CD4-positive, alpha-beta T cell treated with Interleukin-21 for 1 hour (primary cell): ENCODE data around the gene EFNB3.

Source experiments
- DNase-seq: peaks from one replicate; pipeline ENCODE4 v3.0.0-alpha.2; 2020

EFNB3 gene, protein sequence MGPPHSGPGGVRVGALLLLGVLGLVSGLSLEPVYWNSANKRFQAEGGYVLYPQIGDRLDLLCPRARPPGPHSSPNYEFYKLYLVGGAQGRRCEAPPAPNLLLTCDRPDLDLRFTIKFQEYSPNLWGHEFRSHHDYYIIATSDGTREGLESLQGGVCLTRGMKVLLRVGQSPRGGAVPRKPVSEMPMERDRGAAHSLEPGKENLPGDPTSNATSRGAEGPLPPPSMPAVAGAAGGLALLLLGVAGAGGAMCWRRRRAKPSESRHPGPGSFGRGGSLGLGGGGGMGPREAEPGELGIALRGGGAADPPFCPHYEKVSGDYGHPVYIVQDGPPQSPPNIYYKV

DNA sequence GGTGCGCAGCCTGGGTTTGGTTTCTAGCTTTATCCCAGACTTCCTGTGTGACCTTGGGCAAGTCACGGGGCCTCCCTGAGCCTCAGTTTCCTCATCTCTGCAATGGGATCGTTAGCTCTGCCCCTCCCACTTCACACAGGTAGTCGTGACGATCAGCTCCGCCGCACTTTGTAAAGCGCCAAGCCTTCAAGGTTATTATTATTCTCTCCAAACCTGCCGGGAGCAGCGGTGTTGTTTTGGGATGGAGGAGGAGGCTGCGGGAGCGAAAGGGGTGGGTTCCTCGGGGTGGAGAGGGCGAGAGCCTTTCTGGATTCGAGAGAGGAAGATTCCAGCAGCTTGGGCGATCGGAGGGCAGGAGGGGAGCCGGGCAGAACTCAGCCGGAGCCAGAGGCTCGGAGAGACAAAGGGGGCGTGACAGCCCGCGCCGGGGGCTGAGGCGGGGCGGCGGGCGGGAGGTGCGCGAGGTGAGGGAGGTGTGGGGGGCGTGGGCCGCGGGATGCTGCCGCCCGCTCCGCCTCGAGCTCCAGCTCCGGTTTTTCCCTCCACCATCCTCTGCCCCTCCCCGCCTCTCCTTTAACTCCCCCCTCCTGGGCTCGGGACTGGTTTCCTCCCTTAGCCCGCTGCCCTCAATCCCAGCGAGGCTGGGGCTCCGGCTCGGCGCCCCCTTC is at the start of gene EFNB3:
Gene EFNB3 (plus strand): TSS at position 602 of the 668 bp plus-strand sequence. CDS start 397 bp downstream, outside the sequence.
- DNase-seq: no peak

DNA sequence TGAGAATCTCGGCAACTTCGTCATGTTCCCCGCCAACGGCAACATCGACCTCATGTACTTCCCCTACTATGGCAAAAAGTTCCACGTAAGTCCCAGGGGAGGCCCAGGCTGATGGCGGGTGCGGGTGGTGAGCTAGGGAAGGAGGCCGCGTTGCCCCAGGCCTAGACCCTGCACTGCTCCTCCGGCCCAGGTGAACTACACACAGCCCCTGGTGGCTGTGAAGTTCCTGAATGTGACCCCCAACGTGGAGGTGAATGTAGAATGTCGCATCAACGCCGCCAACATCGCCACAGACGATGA is 49.5 kb upstream of the EFNB3 start:
- no peak for DNase-seq

DNA sequence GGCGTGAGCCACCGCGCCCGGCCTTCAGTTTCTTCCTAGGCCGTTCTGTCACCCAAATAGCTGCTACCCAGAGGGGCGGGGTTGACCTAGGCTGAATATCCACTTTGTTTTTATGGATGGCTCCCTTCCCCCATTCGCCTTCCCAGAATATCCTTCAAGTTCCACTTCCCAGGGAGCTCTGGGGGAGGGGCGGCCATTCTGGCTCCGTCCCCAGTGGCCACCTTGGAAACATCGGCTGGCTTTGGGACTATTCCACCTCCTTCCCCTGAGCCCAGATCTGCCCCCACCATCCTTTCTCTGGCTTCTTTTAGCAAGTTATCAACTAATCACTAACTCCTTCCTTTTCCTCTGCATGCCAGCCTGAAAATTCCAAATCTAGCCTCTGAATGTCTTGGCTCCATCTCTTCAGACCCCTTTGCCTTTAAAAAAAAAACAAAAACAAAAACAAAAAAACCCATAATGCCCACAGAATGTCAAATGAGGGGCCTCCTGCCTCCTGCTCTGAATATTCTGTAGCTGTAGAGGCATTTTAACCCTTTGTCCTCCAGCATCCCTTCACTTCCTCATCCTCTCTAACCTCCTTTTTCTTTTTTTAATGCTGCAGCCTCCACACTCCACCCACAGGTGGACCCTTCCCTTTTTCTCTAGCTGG is 47.9 kb upstream of the EFNB3 start:
- no peak for DNase-seq

DNA sequence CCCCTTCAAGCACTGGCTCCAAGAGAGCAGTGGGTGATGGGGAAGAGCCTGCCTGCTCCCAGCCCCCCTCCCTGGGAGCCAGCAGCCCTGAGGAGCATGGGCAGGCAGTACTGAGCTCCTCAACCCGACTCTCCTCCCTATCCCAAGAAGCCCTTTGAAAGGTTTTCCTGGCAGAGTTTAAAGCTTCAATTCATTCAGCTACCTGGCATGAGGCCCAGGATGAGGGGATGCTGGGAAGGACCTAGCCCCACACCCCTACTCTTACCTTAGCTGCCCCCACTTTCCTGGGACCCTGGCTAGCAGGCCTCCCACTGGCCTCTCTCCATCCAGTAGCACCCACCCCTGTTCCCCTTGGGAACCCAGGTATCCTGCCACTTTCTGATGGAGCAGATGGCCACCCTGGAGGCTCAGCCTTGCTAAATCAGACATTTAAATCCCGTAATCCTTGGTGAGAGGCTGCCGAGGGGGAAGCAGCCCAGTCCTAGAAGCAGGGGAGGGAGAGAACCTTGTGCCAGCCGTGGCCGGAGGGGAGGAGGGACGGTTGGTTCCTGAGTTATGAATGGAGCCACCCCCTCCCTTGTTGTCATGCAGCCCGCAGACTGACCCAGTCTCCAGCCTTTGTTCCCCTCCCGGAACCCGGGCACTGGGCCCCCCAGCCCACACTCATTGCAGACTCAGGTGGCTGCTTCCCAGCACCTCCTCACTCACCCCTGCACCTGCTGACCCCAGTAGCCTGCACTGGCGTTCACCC is 37.2 kb upstream of the EFNB3 start:
- no peak for DNase-seq

DNA sequence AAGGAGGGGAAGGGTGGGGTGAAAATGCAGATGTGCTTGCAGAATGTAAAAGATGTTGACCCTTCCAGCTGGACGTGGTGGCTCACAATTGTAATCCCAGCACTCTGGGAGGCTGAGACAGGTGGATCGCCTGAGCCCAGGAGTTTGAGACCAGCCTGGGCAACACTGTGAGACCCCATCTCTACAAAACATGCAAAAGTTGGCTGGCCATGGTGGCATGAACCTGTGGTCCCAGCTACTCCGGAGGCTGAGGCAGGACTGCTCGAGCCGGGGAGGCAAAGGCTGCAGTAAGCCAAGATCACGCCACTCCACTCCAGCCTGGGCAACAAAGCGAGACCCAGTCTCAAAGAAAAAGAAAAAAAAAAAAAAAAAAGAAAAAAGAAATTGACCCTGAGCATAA is 36.5 kb upstream of the EFNB3 start:
- DNase-seq: no peak

DNA sequence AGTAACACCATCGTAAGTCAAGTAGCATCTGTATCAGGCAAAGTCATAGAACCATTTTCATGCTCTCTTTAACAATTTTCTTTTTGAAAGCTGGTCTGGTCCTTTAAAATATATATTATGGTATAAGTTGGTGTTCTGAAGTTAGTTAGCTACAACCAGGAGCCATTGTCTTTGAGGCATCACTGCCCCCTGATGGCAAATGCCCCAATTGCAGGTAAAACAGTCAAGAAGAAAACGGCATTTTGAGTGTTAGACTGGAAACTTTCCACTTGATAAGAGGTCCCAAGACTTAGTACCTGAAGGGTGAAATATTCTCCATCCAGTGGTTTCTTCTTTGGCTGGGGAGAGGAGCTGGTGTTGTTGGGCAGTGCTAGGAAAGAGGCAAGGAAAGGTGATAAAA is 31.8 kb upstream of the EFNB3 start:
- DNase-seq: peak; percentile 39

DNA sequence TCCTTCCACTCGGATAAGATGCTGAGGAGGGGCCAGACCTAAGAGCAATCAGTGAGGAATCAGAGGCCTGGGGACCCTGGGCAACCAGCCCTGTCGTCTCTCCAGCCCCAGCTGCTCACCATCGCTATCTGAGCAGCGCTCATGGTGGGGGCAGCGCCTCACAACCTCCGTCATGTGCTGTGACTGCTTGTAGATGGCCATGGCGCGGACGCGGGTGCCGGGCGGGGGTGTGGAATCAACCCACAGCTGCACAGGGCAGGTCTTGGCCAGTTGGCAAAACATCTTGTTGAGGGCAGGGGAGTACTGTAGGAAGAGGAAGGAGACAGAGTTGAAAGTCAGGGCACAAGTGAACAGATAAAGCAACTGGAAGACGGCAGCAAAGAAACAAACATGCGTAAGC is 30.1 kb upstream of the EFNB3 start:
- no peak for DNase-seq

DNA sequence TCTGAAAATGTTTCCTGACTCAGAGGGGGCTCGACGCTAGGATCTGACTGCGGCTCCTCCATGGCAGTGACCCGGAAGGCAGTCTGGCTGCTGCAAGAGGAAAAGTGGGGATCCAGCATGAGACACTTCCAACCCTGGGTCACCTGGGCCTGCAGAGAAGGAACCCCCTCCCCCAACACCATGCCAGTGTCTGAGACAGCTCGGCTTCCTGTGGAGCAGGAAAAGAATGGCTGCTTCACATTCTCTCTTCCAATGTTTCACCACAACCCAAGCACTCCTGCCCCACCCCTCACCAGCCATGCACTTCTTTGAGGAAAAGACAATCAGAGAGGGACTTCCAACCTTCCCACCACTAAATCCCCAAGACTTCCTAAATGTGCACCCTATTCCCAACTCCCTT is 28.5 kb upstream of the EFNB3 start:
- DNase-seq: no peak

DNA sequence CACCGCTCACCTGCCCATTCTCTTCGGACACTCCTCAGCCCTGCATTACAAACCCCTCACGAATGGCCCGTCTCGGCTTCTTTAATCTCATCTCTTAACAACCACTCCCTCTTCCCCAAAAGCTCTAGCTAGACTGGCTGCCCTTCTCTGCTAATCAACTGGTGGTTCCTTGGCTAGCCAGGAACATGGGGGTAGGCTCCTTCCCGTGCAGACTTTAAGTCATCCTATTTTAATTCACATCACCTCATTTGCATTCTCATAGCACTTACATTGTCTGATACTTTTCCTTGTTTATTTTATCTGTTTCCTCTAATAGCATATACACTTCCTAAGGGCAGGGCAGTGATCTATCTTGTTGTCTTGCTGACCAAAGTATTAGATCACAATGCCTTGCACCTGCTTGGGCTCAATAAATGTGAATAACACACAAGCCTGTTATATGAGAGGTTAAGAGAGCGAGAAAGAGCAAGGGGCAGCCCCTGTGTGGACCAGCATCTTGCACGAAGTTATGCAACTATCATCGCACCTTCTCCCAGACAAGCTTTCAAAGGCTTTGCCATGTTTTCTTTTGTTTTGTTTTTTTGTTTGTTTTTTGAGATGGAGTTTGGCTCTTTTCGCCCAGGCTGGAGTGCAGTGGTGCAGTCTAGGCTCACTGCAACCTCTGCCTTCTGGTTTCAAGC is 27.5 kb upstream of the EFNB3 start:
- DNase-seq: no peak

DNA sequence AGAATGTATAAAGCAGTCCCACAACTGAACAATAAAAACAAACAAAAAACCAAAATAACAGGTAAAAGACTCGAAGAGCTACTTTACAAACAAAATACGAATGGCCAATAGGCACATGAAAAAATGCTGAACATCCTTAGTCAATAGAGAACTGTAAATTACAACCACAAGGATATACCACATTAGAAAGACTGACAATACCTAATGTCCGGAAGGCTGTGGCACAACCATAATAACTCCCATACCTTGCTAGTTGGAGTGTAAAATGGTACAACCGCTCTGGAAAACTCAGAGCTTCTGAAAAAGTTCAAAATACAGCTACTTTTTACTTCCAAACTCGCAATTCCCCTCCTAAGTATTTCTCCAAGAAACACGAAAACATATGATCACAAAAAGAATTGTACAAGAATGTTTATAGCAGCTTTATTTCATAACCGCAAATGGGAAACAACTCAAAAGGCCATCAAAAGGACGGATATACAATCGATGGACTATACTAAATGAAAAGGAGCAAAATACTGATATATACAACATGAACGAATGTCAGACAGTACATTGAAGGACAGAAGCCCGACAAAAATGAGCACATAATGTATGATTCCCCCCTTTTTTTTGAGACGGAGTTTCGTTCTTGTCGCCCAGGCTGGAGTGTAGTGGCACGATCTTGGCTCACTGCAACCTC is 20.0 kb upstream of the EFNB3 start:
- DNase-seq: peak; percentile 36

DNA sequence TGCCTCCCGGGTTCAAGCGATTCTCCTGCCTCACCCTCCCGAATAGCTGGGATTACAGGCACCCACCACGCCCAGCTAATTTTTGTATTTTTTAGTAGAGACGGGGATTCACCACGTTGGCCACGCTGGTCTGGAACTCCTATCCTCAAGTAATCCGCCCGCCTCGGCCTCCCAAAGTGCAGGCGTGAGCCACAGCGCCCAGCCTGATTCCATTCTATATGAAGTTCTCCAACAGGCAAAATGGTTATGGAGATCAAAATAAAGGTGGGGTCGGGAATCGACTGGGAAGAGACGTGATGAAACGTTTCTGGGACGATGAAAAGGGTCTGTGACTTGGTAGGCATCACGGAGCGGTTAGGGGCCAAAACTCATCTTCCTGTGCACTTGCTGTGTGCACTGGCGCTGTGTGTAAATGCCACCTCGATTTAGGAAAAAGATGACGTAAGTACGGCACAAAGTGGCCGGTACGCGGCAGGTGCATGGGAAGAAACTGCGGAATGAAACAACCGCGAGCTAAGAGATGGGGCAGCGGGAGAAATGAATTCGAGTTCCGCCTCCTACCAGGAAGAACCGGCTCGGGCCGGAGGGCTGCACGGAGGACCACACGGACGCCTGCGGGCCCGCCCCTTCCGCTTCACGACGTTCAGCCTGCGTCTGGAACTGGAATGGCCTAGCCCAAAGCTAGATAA is 19.3 kb upstream of the EFNB3 start:
- peak; percentile 91 for DNase-seq

DNA sequence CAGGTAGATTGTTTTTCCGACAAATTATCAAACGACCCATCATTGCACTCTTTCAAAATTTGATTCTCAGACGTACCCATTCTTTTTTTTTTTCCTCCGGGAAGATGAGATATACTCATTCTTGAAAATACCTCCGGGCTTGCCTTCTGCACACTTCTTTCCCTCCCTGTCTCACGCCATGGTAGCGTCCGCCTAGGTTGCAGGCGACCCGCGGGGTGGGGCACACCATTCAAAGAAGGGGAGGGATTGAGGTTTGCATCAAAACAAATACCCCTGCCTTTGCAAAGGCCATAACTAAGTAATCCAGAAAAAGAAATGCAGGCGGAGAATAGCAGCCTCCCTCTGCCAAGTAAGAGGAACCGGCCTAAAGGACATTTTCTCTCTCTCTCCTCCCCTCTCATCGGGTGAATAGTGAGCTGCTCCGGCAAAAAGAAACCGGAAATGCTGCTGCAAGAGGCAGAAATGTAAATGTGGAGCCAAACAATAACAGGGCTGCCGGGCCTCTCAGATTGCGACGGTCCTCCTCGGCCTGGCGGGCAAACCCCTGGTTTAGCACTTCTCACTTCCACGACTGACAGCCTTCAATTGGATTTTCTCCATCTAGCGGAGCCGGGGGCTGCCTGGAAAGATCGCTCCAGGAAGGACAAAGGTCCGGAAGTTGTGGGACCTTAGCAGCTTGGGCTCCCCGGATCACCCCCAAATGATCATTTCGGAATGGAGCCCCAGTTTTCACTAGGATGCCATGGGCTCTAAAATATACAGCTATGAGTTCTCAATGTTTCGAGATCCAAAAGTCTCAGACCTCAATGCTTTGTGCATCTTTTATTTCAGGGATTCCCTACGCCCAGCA is 18.6 kb upstream of the EFNB3 start:
- DNase-seq: peak; percentile 84

DNA sequence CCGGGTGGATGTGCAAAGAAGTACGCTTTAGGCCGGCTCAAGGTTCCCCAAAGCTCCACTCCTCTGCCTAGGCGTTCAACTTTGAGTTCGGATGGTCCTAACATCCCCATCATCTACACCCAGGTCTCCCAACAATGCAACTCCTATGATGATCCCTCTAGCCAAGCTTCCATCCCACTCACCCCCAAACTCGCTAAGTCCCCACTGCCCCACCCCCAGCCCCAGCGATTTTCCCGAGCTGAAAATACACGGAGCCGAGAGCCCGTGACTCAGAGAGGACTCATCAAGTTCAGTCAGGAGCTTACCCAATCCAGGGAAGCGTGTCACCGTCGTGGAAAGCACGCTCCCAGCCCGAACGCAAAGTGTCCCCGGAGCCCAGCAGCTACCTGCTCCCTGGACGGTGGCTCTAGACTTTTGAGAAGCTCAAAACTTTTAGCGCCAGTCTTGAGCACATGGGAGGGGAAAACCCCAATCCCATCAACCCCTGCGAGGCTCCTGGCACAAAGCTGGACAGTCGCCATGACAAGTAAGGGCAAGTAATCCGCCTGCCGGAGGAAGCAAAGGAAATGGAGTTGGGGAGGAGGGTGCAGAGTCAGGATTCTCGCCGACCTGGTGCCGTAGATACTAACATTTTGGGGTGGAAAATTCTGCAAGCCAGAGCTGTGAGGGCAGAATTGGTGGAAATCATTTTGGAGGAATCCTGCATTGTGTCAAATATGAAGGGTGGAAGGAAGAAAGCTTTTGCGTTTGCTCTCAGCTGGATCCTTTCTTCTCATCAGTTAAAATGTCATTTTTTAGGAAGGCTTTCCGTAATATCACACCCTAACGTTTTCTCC is 17.7 kb upstream of the EFNB3 start, which contains the start of gene TP53:
Gene TP53 (minus strand): TSS at position 419 of the 836 bp plus-strand sequence. CDS start 10,896 bp downstream, outside the sequence.
- DNase-seq: peak; percentile 93

DNA sequence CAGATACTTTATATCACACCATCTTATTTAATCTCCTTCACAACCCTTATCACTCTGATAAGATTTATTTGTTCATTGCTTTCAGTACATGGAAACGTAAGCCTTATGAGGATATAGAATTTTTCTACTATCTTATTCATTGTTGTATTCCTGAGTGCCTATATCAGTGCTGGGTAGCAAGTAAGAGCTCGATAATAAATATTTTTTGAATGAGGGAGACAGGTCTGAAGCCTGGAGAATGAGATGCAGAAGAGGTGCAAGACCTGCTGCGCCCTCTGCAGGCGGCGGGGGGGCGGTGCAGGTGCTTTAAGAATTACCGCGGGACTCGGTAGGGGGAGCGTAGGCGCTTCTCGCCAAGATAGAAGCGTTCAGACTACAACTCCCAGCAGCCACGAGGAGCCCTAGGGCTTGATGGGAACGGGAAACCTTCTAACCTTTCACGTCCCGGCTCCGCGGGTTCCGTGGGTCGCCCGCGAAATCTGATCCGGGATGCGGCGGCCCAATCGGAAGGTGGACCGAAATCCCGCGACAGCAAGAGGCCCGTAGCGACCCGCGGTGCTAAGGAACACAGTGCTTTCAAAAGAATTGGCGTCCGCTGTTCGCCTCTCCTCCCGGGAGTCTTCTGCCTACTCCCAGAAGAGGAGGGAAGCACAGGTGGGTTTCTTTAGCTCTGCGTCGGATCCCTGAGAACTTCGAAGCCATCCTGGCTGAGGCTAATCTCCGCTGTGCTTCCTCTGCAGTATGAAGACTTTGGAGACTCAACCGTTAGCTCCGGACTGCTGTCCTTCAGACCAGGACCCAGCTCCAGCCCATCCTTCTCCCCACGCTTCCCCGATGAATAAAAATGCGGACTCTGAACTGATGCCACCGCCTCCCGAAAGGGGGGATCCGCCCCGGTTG is 16.8 kb upstream of the EFNB3 start, which contains the start of gene WRAP53:
Gene WRAP53 (plus strand): TSS at position 570 of the 900 bp plus-strand sequence. CDS start 172 bp downstream, at position 742.
- DNase-seq: peak; percentile 97

DNA sequence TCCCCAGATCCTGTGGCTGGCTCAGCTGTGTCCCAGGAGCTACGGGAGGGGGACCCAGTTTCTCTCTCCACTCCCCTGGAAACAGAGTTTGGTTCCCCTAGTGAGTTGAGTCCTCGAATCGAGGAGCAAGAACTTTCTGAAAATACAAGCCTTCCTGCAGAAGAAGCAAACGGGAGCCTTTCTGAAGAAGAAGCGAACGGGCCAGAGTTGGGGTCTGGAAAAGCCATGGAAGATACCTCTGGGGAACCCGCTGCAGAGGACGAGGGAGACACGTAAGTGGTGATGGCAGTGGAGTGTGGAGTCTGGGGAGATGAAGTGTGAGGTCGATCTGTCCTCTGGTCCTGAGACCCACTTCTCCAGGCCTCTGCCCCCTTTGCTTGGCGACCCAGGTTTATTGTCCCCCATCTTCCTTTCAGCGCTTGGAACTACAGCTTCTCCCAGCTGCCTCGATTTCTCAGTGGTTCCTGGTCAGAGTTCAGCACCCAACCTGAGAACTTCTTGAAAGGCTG is 16.1 kb upstream of the EFNB3 start:
- no peak for DNase-seq

DNA sequence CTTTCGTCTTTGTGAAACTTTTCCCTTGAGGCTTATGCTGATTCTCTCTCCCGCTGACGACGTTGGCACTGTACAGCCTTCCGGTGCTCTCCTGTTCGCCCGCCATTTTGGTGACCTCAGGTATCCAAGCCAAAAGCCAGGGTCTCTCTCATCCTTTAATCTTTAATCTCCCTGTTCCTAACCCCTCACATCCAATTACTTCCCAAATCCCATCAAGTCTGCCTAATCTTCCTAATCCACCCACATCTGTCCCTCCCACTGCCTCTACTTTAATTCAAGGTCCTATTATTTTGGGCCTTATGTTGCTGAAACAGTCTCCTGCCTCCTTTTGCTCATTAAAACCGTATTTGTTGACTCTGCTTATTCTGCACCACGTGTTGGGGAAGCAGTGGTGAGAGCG is 9.4 kb upstream of the EFNB3 start:
- no peak for DNase-seq

DNA sequence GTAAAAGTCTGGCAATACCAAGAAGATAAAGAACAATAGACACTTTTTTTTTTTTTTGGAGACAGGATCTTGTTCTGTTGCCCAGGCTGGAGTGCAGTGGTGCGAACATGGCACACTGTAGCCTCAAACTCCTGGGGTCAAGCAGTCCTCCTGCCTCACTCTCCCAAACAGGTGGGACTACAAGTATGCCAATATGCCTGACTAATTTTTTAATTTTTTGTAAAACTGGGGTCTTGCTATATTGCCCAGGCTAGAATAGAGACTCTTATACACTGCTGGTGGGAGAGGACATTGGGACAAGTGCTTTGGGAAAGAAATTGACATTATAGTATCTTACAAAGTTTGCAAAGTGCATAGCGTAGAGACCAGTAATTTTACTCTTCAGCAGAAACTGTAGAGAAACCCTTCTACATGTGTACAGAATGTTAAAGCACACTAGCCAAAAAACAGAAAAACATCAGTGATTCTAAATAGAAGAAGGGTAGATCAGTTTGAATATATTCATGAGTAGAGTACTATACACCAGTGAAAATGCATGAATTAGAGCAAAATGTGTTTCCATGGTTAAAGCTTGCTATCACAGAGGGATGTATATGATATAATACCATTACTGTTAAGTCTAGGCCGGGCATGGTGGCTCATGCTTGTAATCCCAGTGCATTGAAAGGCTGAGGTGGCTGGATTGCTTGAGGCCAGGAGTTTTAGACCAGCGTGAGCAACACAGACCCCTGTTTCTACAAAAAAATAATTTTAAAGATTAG is 7.0 kb upstream of the EFNB3 start:
- DNase-seq: no peak
